Measurements from ENCODE around the gene MPP7.
A peak's percentile ranks its signal among the peaks of the same experiment; 100 is the strongest.
"Not testable (repeated sequence)": the region's sequence is repeated elsewhere in the genome, so short reads cannot be mapped to it uniquely, and the experiment has no call there.

MPP7 gene

GRCh38 chr10:28326516-28327490 lies 23.9 kb upstream of the MPP7 start:
- Histone ChIP-seq H3K4me1 (ENCODE audit: insufficient read depth, low read length, poor library complexity, severe bottlenecking) (peaks cover 18% of the 10 kb centered on the region), H3K9me2 (replicated peaks; ENCODE audit: low read depth, low read length) (no peaks in the 10 kb centered on the region), H3K79me2 (ENCODE audit: insufficient read depth, low read length) (no peaks in the 10 kb centered on the region), H3K27me3 (ENCODE audit: insufficient read depth, low read length, poor library complexity, severe bottlenecking) (no peaks in the 10 kb centered on the region), H2AFZ (ENCODE audit: low read length) (peak overlapping the region; percentile 16; the same call in 1 of the 2 replicates), H3K4me3 (ENCODE audit: low read length, poor library complexity, severe bottlenecking) (no peak overlapping the region), H3K9ac (ENCODE audit: low read depth, low read length, poor library complexity, severe bottlenecking) (no peak overlapping the region), H4K20me1 (ENCODE audit: insufficient read depth, low read length, poor library complexity, severe bottlenecking) (no peaks in the 10 kb centered on the region), H3K9me3 (ENCODE audit: insufficient read depth, low read depth, low read length) (no peaks in the 10 kb centered on the region), H3K4me2 (ENCODE audit: low read depth, low read length, poor library complexity, severe bottlenecking) (no peak overlapping the region), H3F3A (ENCODE audit: low read depth) (no peaks in the 10 kb centered on the region), H3K36me3 (ENCODE audit: insufficient read depth, low read length) (no peaks in the 10 kb centered on the region)
- TF ChIP-seq EZH2phosphoT487 (IDR thresholded peaks at IDR 0.05; ENCODE audit: borderline replicate concordance) (no peak), CTCF (conservative IDR thresholded peaks at IDR 0.05; ENCODE audit: low read length) (no peak)

GRCh38 chr10:28320799-28321198 lies 17.9 kb upstream of the MPP7 start:
- Histone ChIP-seq H3K4me3 (ENCODE audit: low read length, poor library complexity, severe bottlenecking) (no peak overlapping the region), H3K36me3 (ENCODE audit: insufficient read depth, low read length) (no peaks in the 10 kb centered on the region), H3K9ac (ENCODE audit: low read depth, low read length, poor library complexity, severe bottlenecking) (no peak overlapping the region), H3K79me2 (ENCODE audit: insufficient read depth, low read length) (no peaks in the 10 kb centered on the region), H3K9me3 (ENCODE audit: insufficient read depth, low read depth, low read length) (no peaks in the 10 kb centered on the region), H4K20me1 (ENCODE audit: insufficient read depth, low read length, poor library complexity, severe bottlenecking) (no peaks in the 10 kb centered on the region), H3K27me3 (ENCODE audit: insufficient read depth, low read length, poor library complexity, severe bottlenecking) (no peaks in the 10 kb centered on the region), H3F3A (ENCODE audit: low read depth) (no peaks in the 10 kb centered on the region), H3K9me2 (replicated peaks; ENCODE audit: low read depth, low read length) (no peaks in the 10 kb centered on the region), H3K4me1 (ENCODE audit: insufficient read depth, low read length, poor library complexity, severe bottlenecking) (no peaks in the 10 kb centered on the region), H2AFZ (ENCODE audit: low read length) (no peak overlapping the region), H3K4me2 (ENCODE audit: low read depth, low read length, poor library complexity, severe bottlenecking) (no peak overlapping the region)
- TF ChIP-seq CTCF (conservative IDR thresholded peaks at IDR 0.05; ENCODE audit: low read length) = no peak
- no peak for TF ChIP-seq EZH2phosphoT487 (IDR thresholded peaks at IDR 0.05; ENCODE audit: borderline replicate concordance)

- TF ChIP-seq CTCF (conservative IDR thresholded peaks at IDR 0.05; ENCODE audit: low read length) = no peak
- no peak for TF ChIP-seq EZH2phosphoT487 (IDR thresholded peaks at IDR 0.05; ENCODE audit: borderline replicate concordance)
- H3K4me3 ChIP-seq (ENCODE audit: low read length, poor library complexity, severe bottlenecking) = no peak overlapping the region
- H3K36me3 ChIP-seq (ENCODE audit: insufficient read depth, low read length) = no peaks in the 10 kb centered on the region
- no peak overlapping the region for H2AFZ ChIP-seq (ENCODE audit: low read length)
- H3K4me2 ChIP-seq (ENCODE audit: low read depth, low read length, poor library complexity, severe bottlenecking) = no peak overlapping the region
- no peaks in the 10 kb centered on the region for H3K9me2 ChIP-seq (replicated peaks; ENCODE audit: low read depth, low read length)
- no peaks in the 10 kb centered on the region for H4K20me1 ChIP-seq (ENCODE audit: insufficient read depth, low read length, poor library complexity, severe bottlenecking)
- no peaks in the 10 kb centered on the region for H3K27me3 ChIP-seq (ENCODE audit: insufficient read depth, low read length, poor library complexity, severe bottlenecking)
- H3K4me1 ChIP-seq (ENCODE audit: insufficient read depth, low read length, poor library complexity, severe bottlenecking) = no peaks in the 10 kb centered on the region
- no peaks in the 10 kb centered on the region for H3K9me3 ChIP-seq (ENCODE audit: insufficient read depth, low read depth, low read length)
- H3F3A ChIP-seq (ENCODE audit: low read depth) = no peaks in the 10 kb centered on the region
- no peaks in the 10 kb centered on the region for H3K79me2 ChIP-seq (ENCODE audit: insufficient read depth, low read length)
- no peak overlapping the region for H3K9ac ChIP-seq (ENCODE audit: low read depth, low read length, poor library complexity, severe bottlenecking)
Measured at GRCh38 chr10:28320090-28320489, 17.2 kb upstream of the MPP7 start.

GRCh38 chr10:28319061-28319460 lies 16.2 kb upstream of the MPP7 start:
- H2AFZ ChIP-seq (ENCODE audit: low read length); H3K9ac ChIP-seq (ENCODE audit: low read depth, low read length, poor library complexity, severe bottlenecking); H3K27me3 ChIP-seq (ENCODE audit: insufficient read depth, low read length, poor library complexity, severe bottlenecking); H3K79me2 ChIP-seq (ENCODE audit: insufficient read depth, low read length); H3F3A ChIP-seq (ENCODE audit: low read depth); H3K9me3 ChIP-seq (ENCODE audit: insufficient read depth, low read depth, low read length); H4K20me1 ChIP-seq (ENCODE audit: insufficient read depth, low read length, poor library complexity, severe bottlenecking); H3K9me2 ChIP-seq (replicated peaks; ENCODE audit: low read depth, low read length); H3K36me3 ChIP-seq (ENCODE audit: insufficient read depth, low read length); H3K4me1 ChIP-seq (ENCODE audit: insufficient read depth, low read length, poor library complexity, severe bottlenecking); H3K4me3 ChIP-seq (ENCODE audit: low read length, poor library complexity, severe bottlenecking); H3K4me2 ChIP-seq (ENCODE audit: low read depth, low read length, poor library complexity, severe bottlenecking): not testable (repeated sequence)
